Measurements from ENCODE around the gene RALGDS. TPM values are rescaled to one million over a fixed set of nuclear protein-coding genes. Genes with fewer than 3 reads are reported as not detected.

The RALGDS gene
- total RNA-seq, 1 experiment from 2014 or later, result 36.1 TPM

GRCh38 chr9:133056533-133056932 is 64.5 kb downstream of the RALGDS start:
- ATAC-seq, result no peak
- H3K4me3 ChIP-seq (replicated peaks in 1 of 2; ENCODE audit: low read depth in 1 of 2, low read length in 2 of 2), result no peak overlapping the region
- ChIA-PET RAD21 (ENCODE audit: low non-redundant PET in 1 of 2, low total read pairs in 2 of 2, uncharacterized antibody in 2 of 2, unreplicated experiment in 2 of 2) (no interaction called here), POLR2A (no interaction called here), CTCF (no interaction called here)
- H3K27ac ChIP-seq (ENCODE audit: low read depth, low read length), result no peak overlapping the region
- peaks cover 0 to 2% of the 10 kb centered on the region in 2 experiments; a peak in 1 of 4 replicates for H3K4me1 ChIP-seq (ENCODE audit: control insufficient read depth in 1 of 2, insufficient read depth in 2 of 2, low read length in 2 of 2)
- H3K4me2 ChIP-seq (ENCODE audit: low read length), result no peak overlapping the region
- TF ChIP-seq TCF7L2 (IDR thresholded peaks at IDR 0.05; ENCODE audit: borderline replicate concordance, extremely low read depth, insufficient read depth, insufficient read length) (no peak), EGR1 (IDR thresholded peaks at IDR 0.05; ENCODE audit: low read depth) (no peak), EZH2phosphoT487 (IDR thresholded peaks at IDR 0.05; ENCODE audit: borderline replicate concordance) (no peak), SIN3A (IDR thresholded peaks at IDR 0.05; ENCODE audit: low read depth) (no peak), JUND (IDR thresholded peaks at IDR 0.05) (no peak), EZH2 (IDR thresholded peaks at IDR 0.05) (no peak), POLR2A (IDR thresholded peaks at IDR 0.05; ENCODE audit: borderline replicate concordance, extremely low read depth, insufficient read depth, insufficient read length) (no peak), ZFX (IDR thresholded peaks at IDR 0.05) (no peak), YY1 (IDR thresholded peaks at IDR 0.05; ENCODE audit: extremely low read depth, insufficient replicate concordance, low read depth, low read length) (no peak), RAD21 (IDR thresholded peaks at IDR 0.05; ENCODE audit: low read depth) (no peak), CTCF (IDR thresholded peaks at IDR 0.05 in 2 of 3, conservative IDR thresholded peaks at IDR 0.05 in 1 of 3; ENCODE audit: borderline replicate concordance in 1 of 3, insufficient read depth in 1 of 3, low read depth in 2 of 3, low read length in 2 of 3) (no peak)
- TF ChIP-seq, protein P1, sequence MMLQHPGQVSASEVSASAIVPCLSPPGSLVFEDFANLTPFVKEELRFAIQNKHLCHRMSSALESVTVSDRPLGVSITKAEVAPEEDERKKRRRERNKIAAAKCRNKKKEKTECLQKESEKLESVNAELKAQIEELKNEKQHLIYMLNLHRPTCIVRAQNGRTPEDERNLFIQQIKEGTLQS (IDR thresholded peaks at IDR 0.05), result no peak
- TF ChIP-seq, protein P2, sequence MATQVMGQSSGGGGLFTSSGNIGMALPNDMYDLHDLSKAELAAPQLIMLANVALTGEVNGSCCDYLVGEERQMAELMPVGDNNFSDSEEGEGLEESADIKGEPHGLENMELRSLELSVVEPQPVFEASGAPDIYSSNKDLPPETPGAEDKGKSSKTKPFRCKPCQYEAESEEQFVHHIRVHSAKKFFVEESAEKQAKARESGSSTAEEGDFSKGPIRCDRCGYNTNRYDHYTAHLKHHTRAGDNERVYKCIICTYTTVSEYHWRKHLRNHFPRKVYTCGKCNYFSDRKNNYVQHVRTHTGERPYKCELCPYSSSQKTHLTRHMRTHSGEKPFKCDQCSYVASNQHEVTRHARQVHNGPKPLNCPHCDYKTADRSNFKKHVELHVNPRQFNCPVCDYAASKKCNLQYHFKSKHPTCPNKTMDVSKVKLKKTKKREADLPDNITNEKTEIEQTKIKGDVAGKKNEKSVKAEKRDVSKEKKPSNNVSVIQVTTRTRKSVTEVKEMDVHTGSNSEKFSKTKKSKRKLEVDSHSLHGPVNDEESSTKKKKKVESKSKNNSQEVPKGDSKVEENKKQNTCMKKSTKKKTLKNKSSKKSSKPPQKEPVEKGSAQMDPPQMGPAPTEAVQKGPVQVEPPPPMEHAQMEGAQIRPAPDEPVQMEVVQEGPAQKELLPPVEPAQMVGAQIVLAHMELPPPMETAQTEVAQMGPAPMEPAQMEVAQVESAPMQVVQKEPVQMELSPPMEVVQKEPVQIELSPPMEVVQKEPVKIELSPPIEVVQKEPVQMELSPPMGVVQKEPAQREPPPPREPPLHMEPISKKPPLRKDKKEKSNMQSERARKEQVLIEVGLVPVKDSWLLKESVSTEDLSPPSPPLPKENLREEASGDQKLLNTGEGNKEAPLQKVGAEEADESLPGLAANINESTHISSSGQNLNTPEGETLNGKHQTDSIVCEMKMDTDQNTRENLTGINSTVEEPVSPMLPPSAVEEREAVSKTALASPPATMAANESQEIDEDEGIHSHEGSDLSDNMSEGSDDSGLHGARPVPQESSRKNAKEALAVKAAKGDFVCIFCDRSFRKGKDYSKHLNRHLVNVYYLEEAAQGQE (IDR thresholded peaks at IDR 0.05; ENCODE audit: low read depth), result no peak
- no peaks in the 10 kb centered on the region for H3K79me2 ChIP-seq (ENCODE audit: insufficient read depth, low read length)
- H3K9ac ChIP-seq (ENCODE audit: low read length), result no peak overlapping the region
- H4K20me1 ChIP-seq (ENCODE audit: insufficient read depth), result no peaks in the 10 kb centered on the region
- no peaks in the 10 kb centered on the region for H3K9me2 ChIP-seq (ENCODE audit: insufficient read depth)
- intact Hi-C loops (cut with micrococcal nuclease), result no loop called here
- H3K36me3 ChIP-seq (ENCODE audit: control insufficient read depth in 1 of 2, insufficient read depth in 2 of 2, low read length in 2 of 2), result peaks cover 23 to 32% of the 10 kb centered on the region in 2 experiments; a peak in 3 of 4 replicates
- H3K9me3 ChIP-seq (ENCODE audit: control insufficient read depth in 1 of 2, insufficient read depth in 1 of 2, low read depth in 1 of 2, low read length in 2 of 2), result no peaks in the 10 kb centered on the region
- no peaks in the 10 kb centered on the region for H3K27me3 ChIP-seq (ENCODE audit: insufficient read depth, low read length)
- H2AFZ ChIP-seq (ENCODE audit: low read depth, low read length, poor library complexity, severe bottlenecking), result no peak overlapping the region
- DNase-seq (ENCODE audit: low read depth, low spot score), result no peak
- BruUV-seq (replicated peaks), result no TSS peak
